ENCODE results near the gene WDR1. TPM values are rescaled to one million over a fixed set of nuclear protein-coding genes. Genes with fewer than 3 reads are reported as not detected.

The WDR1 gene
- total RNA-seq, 2 donors from 2014 or later = 222 to 345 TPM

DNA sequence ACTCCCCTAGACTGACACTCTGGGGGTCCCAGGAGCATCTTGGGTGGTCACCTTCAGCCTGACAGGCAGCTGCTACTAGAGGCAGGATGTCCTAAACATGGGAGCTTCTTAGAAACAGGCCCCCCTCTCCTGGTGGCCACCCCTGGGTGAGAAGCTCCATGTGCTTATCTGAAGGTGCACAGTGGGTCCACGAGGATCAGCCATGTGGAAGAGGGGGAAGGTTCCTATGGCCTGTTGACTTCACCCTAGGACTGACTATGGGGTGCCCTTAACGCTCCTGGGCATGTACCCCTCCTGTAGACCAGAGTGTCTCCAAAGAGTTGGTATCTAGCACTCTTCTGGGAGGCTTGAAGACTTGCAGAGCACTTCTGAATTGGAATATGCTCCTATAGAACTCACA, 22.9 kb upstream of the WDR1 start:
- Histone ChIP-seq H3K9me3 (ENCODE audit: control insufficient read depth, low read length) (no peaks in the 10 kb centered on the region), H3K36me3 (ENCODE audit: control insufficient read depth, insufficient read depth, low read length) (no peaks in the 10 kb centered on the region), H3K9ac (ENCODE audit: extremely low read depth, low read length, poor library complexity, severe bottlenecking) (no peak overlapping the region), H3K4me1 (ENCODE audit: control insufficient read depth, insufficient read depth, low read length) (no peaks in the 10 kb centered on the region), H3K27me3 (ENCODE audit: control insufficient read depth, insufficient read depth, low read length, poor library complexity, severe bottlenecking) (peaks cover 6% of the 10 kb centered on the region), H3K4me3 (ENCODE audit: low read length) (no peak overlapping the region), H3K27ac (ENCODE audit: low read depth, low read length) (no peak overlapping the region)
- 82 to 93% methylated on average over 2 of the region's 2 CpGs for WGBS, 2 experiments (ENCODE audit: insufficient coverage in 1 of 2, insufficient read length in 1 of 2)
- Mint-ChIP-seq H3K9me3 (no peaks in the 10 kb centered on the region), H3K4me3 (no peak overlapping the region), H3K27ac (no peak overlapping the region), H3K4me1 (peaks cover 6% of the 10 kb centered on the region), H3K27me3 (ENCODE audit: insufficient read depth) (peaks cover 24% of the 10 kb centered on the region), H3K36me3 (ENCODE audit: low read depth) (no peaks in the 10 kb centered on the region)
- DNase-seq = no peak
- TF ChIP-seq, protein P1, sequence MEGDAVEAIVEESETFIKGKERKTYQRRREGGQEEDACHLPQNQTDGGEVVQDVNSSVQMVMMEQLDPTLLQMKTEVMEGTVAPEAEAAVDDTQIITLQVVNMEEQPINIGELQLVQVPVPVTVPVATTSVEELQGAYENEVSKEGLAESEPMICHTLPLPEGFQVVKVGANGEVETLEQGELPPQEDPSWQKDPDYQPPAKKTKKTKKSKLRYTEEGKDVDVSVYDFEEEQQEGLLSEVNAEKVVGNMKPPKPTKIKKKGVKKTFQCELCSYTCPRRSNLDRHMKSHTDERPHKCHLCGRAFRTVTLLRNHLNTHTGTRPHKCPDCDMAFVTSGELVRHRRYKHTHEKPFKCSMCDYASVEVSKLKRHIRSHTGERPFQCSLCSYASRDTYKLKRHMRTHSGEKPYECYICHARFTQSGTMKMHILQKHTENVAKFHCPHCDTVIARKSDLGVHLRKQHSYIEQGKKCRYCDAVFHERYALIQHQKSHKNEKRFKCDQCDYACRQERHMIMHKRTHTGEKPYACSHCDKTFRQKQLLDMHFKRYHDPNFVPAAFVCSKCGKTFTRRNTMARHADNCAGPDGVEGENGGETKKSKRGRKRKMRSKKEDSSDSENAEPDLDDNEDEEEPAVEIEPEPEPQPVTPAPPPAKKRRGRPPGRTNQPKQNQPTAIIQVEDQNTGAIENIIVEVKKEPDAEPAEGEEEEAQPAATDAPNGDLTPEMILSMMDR (conservative IDR thresholded peaks at IDR 0.05) = no peak

DNA sequence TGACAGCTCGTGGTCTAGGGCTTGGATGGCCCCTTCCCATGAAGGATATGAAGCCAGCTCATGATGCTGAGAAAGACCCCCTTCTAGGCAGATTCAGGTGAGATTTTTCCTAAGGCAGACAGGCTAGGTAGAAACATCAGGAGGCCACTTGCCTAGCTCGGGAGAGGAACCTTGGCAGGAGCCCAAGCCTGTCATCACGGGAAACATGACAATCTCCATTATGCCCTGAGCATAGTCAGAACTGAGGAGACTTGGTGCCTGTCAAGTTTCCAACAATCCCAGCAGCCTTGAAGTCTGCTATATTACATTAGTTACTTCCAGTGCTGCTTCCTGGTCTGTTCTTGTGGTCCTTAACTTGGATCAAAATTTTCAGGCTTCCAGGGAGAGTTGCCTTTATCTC, 18.7 kb upstream of the WDR1 start:
- Histone ChIP-seq H3K4me1 (ENCODE audit: control insufficient read depth, insufficient read depth, low read length) (no peaks in the 10 kb centered on the region), H3K27ac (ENCODE audit: low read depth, low read length) (no peak overlapping the region), H3K9me3 (ENCODE audit: control insufficient read depth, low read length) (no peaks in the 10 kb centered on the region), H3K4me3 (ENCODE audit: low read length) (no peak overlapping the region), H3K36me3 (ENCODE audit: control insufficient read depth, insufficient read depth, low read length) (no peaks in the 10 kb centered on the region), H3K9ac (ENCODE audit: extremely low read depth, low read length, poor library complexity, severe bottlenecking) (no peak overlapping the region), H3K27me3 (ENCODE audit: control insufficient read depth, insufficient read depth, low read length, poor library complexity, severe bottlenecking) (peaks cover 23% of the 10 kb centered on the region)
- no peak overlapping the region for H3K27ac Mint-ChIP-seq
- TF ChIP-seq, protein P1 (conservative IDR thresholded peaks at IDR 0.05) = no peak
- no peak overlapping the region for H3K4me3 Mint-ChIP-seq
- no peaks in the 10 kb centered on the region for H3K36me3 Mint-ChIP-seq (ENCODE audit: low read depth)
- no peaks in the 10 kb centered on the region for H3K4me1 Mint-ChIP-seq
- H3K9me3 Mint-ChIP-seq = no peaks in the 10 kb centered on the region
- DNase-seq = no peak
- 71 to 83% methylated on average over 3 of the region's 3 CpGs for WGBS, 2 experiments (ENCODE audit: insufficient coverage in 1 of 2, insufficient read length in 1 of 2)
- peaks cover 40% of the 10 kb centered on the region for H3K27me3 Mint-ChIP-seq (ENCODE audit: insufficient read depth)

DNA sequence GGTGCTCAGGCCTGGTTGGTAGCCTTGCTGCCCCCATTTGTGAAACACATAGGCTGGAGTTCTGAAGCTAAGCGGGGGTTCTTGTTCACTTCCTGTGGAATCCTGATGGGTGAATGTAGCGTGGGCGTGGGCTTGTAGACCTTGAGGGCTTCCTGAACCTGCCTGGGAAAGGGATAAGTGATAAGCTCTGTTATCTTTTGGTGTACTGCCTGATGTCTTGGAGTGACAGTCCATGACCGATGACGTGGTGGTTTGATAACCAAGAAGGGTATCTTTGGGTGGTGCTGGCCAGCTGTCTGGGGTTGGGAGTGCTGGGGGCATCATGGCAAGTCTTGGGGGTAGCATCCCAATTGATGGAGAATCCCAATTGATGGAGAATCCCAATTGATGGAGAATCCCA, 17.5 kb upstream of the WDR1 start:
- 97% methylated on average over 5 of the region's 5 CpGs for WGBS, 2 experiments (ENCODE audit: insufficient coverage in 1 of 2, insufficient read length in 1 of 2)
- no peaks in the 10 kb centered on the region for H3K36me3 Mint-ChIP-seq (ENCODE audit: low read depth)
- peaks cover 51% of the 10 kb centered on the region for H3K27me3 Mint-ChIP-seq (ENCODE audit: insufficient read depth)
- Histone ChIP-seq H3K9me3 (ENCODE audit: control insufficient read depth, low read length) (no peaks in the 10 kb centered on the region), H3K27me3 (ENCODE audit: control insufficient read depth, insufficient read depth, low read length, poor library complexity, severe bottlenecking) (peaks cover 34% of the 10 kb centered on the region), H3K4me1 (ENCODE audit: control insufficient read depth, insufficient read depth, low read length) (no peaks in the 10 kb centered on the region), H3K27ac (ENCODE audit: low read depth, low read length) (no peak overlapping the region), H3K4me3 (ENCODE audit: low read length) (no peak overlapping the region), H3K36me3 (ENCODE audit: control insufficient read depth, insufficient read depth, low read length) (no peaks in the 10 kb centered on the region), H3K9ac (ENCODE audit: extremely low read depth, low read length, poor library complexity, severe bottlenecking) (no peak overlapping the region)
- H3K27ac Mint-ChIP-seq = no peak overlapping the region
- no peak for DNase-seq
- no peaks in the 10 kb centered on the region for H3K9me3 Mint-ChIP-seq
- no peak overlapping the region for H3K4me3 Mint-ChIP-seq
- TF ChIP-seq, protein P1 (conservative IDR thresholded peaks at IDR 0.05) = no peak
- H3K4me1 Mint-ChIP-seq = no peaks in the 10 kb centered on the region
